ENCODE data around the gene CXCR3.
"Not testable (repeated sequence)": the region's sequence is repeated elsewhere in the genome, so short reads cannot be mapped to it uniquely, and the experiment has no call there.

The CXCR3 gene

GRCh38 chrX:71618303-71618721, at the start of gene CXCR3:
CXCR3 (minus strand) TSS chrX:71618511; CDS start chrX:71618449, 62 bp downstream.
- DNase-seq: peak; percentile 86

- DNase-seq: no peak
Measured at GRCh38 chrX:71667328-71668247, 49.3 kb upstream of the CXCR3 start, which contains the start of gene LOC101059915. LOC101059915 (plus strand) TSS chrX:71667546.

GRCh38 chrX:71666240-71667223, 48.2 kb upstream of the CXCR3 start:
- DNase-seq: no peak

GRCh38 chrX:71665747-71666146, 47.4 kb upstream of the CXCR3 start:
- DNase-seq: no peak

GRCh38 chrX:71664889-71665491, 46.7 kb upstream of the CXCR3 start:
- no peak for DNase-seq

- not testable (repeated sequence) for DNase-seq
Measured at GRCh38 chrX:71664202-71664601, 45.9 kb upstream of the CXCR3 start.

- DNase-seq: peak; percentile 83
Measured at GRCh38 chrX:71663238-71663637, 44.9 kb upstream of the CXCR3 start.

GRCh38 chrX:71662654-71663053, 44.3 kb upstream of the CXCR3 start:
- DNase-seq: not testable (repeated sequence)

- DNase-seq: no peak
Measured at GRCh38 chrX:71661919-71662318, 43.6 kb upstream of the CXCR3 start.

GRCh38 chrX:71660562-71661416, 42.5 kb upstream of the CXCR3 start:
- no peak for DNase-seq

GRCh38 chrX:71659959-71660358, 41.6 kb upstream of the CXCR3 start:
- DNase-seq: no peak

- DNase-seq: no peak
Measured at GRCh38 chrX:71659342-71659741, 41.0 kb upstream of the CXCR3 start.

GRCh38 chrX:71657267-71657666, 39.0 kb upstream of the CXCR3 start:
- no peak for DNase-seq

GRCh38 chrX:71653344-71653743, 35.0 kb upstream of the CXCR3 start:
- DNase-seq: no peak

GRCh38 chrX:71652405-71652804, 34.1 kb upstream of the CXCR3 start:
- DNase-seq: peak; percentile 72

- DNase-seq: no peak
Measured at GRCh38 chrX:71650333-71650969, 32.1 kb upstream of the CXCR3 start.

GRCh38 chrX:71644406-71644805, 26.1 kb upstream of the CXCR3 start:
- DNase-seq: not testable (repeated sequence)

GRCh38 chrX:71640002-71640401, 21.7 kb upstream of the CXCR3 start:
- DNase-seq: no peak

- no peak for DNase-seq
Measured at GRCh38 chrX:71638409-71638808, 20.1 kb upstream of the CXCR3 start.

- DNase-seq: no peak
Measured at GRCh38 chrX:71637848-71638247, 19.5 kb upstream of the CXCR3 start.

GRCh38 chrX:71637253-71637618, 18.9 kb upstream of the CXCR3 start:
- DNase-seq: no peak
